K562 (cell line): ENCODE measurements around the gene MOSPD3. TPM values are rescaled to one million over a fixed set of nuclear protein-coding genes. Genes with fewer than 3 reads are reported as not detected.

Source experiments
- ATAC-seq: fragments of 200-7000 bp; cut with Tn5 transposase; 3 replicates; pipeline ENCODE4 v1.9.1; 2020; ENCODE audit warnings: moderate library complexity
- BruUV-seq: library from RNA; stranded (reverse); fragments of 400-500 nt; replicated peaks from 2 replicates; lab custom pipeline; 2021; lab: Mats Ljungman, UMichigan
- CTCF ChIA-PET: fragments of 300-600 bp; formaldehyde crosslinking; extraction: SDS; loops from one replicate; lab custom pipeline; 2021; ENCODE audit warnings: low intra/inter-chr PET ratio; lab: Yijun Ruan, JAX
- POLR2A ChIA-PET: fragments of 300-600, 350-650 bp; sonication (Branson Sonifier 250); formaldehyde crosslinking; extraction: SDS; loops from one replicate; lab custom pipeline; 2021; ENCODE audit warnings: antibody characterized with exemption, inconsistent platforms; lab: Yijun Ruan, JAX
- DNase-seq, 4 experiments: peaks; one replicate each; pipeline versions ENCODE4 v3.0.0 to v3.0.0-alpha.2; 2011 to 2018; ENCODE audit warnings: low spot score in 3 of 4, mixed read lengths in 3 of 4; ENCODE audit errors: extremely low read depth in 1 of 4
- FAIRE-seq: peaks from 2 replicates; lab custom pipeline; 2011; peaks lifted over from hg19 to GRCh38; lab: Jason Lieb, UNC
- H2AFZ ChIP-seq: 2 replicates; pipeline ENCODE4 v1.6.0; 2011; ENCODE audit warnings: low read depth, low read length, control low read depth, inconsistent platforms
- H3K27ac ChIP-seq: fragments of 200-600 bp; 3 replicates; pipeline ENCODE4 v1.8.0; 2011; ENCODE audit warnings: low read depth, mild to moderate bottlenecking, control low read depth, inconsistent platforms, low read length, moderate library complexity, mixed read lengths; ENCODE audit errors: extremely low read depth
- H3K27me3 ChIP-seq, 2 experiments: fragments of 300-600 bp in 1 of 2; 2 replicates in 1 of 2; 3 replicates in 1 of 2; pipeline versions ENCODE4 v1.6.0 to v1.8.0; 2011; ENCODE audit warnings: inconsistent platforms in 2 of 2, low read length in 2 of 2, mild to moderate bottlenecking in 1 of 2, mixed read lengths in 1 of 2, moderate library complexity in 1 of 2; ENCODE audit not compliant: control insufficient read depth in 2 of 2, insufficient read depth in 2 of 2
- H3K36me3 ChIP-seq: fragments of 300-600 bp; 3 replicates; pipeline ENCODE4 v1.8.0; 2011; ENCODE audit warnings: mild to moderate bottlenecking, low read length, inconsistent platforms; ENCODE audit not compliant: control insufficient read depth, insufficient read depth
- H3K4me1 ChIP-seq, 2 experiments: fragments of 200-600 bp in 1 of 2; replicated peaks in 1 of 2; 2 replicates in 1 of 2; 3 replicates in 1 of 2; pipeline versions ENCODE4 v1.5.1 to v1.8.0; 2011; ENCODE audit warnings: inconsistent platforms in 2 of 2, low read length in 2 of 2, mild to moderate bottlenecking in 1 of 2, mixed read lengths in 1 of 2, moderate library complexity in 1 of 2; ENCODE audit not compliant: control insufficient read depth in 2 of 2, insufficient read depth in 2 of 2
- H3K4me2 ChIP-seq: 2 replicates; pipeline ENCODE4 v1.6.1; 2011; ENCODE audit warnings: low read length, control low read depth, inconsistent platforms, mixed read lengths; ENCODE audit not compliant: insufficient read depth
- H3K4me3 ChIP-seq: fragments of 200-600 bp; sonication (generic), shearing (Covaris generic); 2 replicates; pipeline ENCODE4 v1.5.1; 2016; ENCODE audit warnings: control low read depth, inconsistent platforms
- H3K79me2 ChIP-seq: fragments of 200-600 bp; 3 replicates; pipeline ENCODE4 v1.8.0; 2011; ENCODE audit warnings: low read length, inconsistent platforms; ENCODE audit not compliant: control insufficient read depth, insufficient read depth
- H3K9ac ChIP-seq, 2 experiments: 2 replicates each; pipeline versions ENCODE4 v1.6.0 to v1.6.1; 2011; ENCODE audit warnings: low read depth in 2 of 2, low read length in 2 of 2, control low read depth in 1 of 2, inconsistent platforms in 1 of 2, mild to moderate bottlenecking in 1 of 2, mixed read lengths in 1 of 2; ENCODE audit not compliant: insufficient read depth in 1 of 2
- H3K9me1 ChIP-seq: one replicate; pipeline ENCODE4 v1.6.0; 2011; ENCODE audit warnings: inconsistent platforms, mild to moderate bottlenecking, low read length, moderate library complexity; ENCODE audit not compliant: control insufficient read depth, insufficient read depth
- H3K9me3 ChIP-seq: replicated peaks from 2 replicates; pipeline ENCODE4 v1.5.1; 2011; ENCODE audit warnings: low read depth, low read length, inconsistent platforms; ENCODE audit not compliant: control insufficient read depth, insufficient read depth
- H4K20me1 ChIP-seq: replicated peaks from 2 replicates; pipeline ENCODE4 v1.6.1; 2011; ENCODE audit warnings: low read length, inconsistent platforms, mixed read lengths; ENCODE audit not compliant: control insufficient read depth, insufficient read depth
- BACH1 ChIP-seq: fragments of 200-800 bp; sonication (Bioruptor generic); IDR thresholded peaks from 2 replicates; pipeline ENCODE4 v1.6.1; 2016; ENCODE audit warnings: missing genetic modification characterization, missing compliant biosample characterization
- BDP1 ChIP-seq: IDR thresholded peaks from 3 replicates; pipeline ENCODE4 v1.6.1; 2011; ENCODE audit not compliant: insufficient read length, insufficient read depth
- CBFB ChIP-seq: sonication (generic); formaldehyde crosslinking; IDR thresholded peaks from 2 replicates; pipeline ENCODE4 v1.4.0; 2020; ENCODE audit warnings: mild to moderate bottlenecking, missing genetic modification reagents
- FIP1L1 ChIP-seq: fragments of 200-400 bp; formaldehyde crosslinking; IDR thresholded peaks from 2 replicates; pipeline ENCODE4 v1.6.1; 2018; ENCODE audit warnings: mild to moderate bottlenecking, low read depth, low read length; ENCODE audit not compliant: poor library complexity, severe bottlenecking
- KAT7 ChIP-seq: sonication (generic); formaldehyde crosslinking; IDR thresholded peaks from 2 replicates; pipeline ENCODE4 v1.8.0; 2022; ENCODE audit warnings: missing genetic modification reagents, mild to moderate bottlenecking, borderline replicate concordance
- MAFK ChIP-seq: IDR thresholded peaks from 2 replicates; pipeline ENCODE4 v1.6.1; 2011; ENCODE audit warnings: low read length, improper control_type of control experiment
- MCM2 ChIP-seq: fragments of 450-650 bp; IDR thresholded peaks from 2 replicates; pipeline ENCODE4 v1.6.1; 2017; ENCODE audit warnings: low read depth, mild to moderate bottlenecking
- PHB2 ChIP-seq: fragments of 450-650 bp; IDR thresholded peaks from 2 replicates; pipeline ENCODE4 v1.6.1; 2017; ENCODE audit warnings: low read depth
- SMAD3 ChIP-seq: fragments of 450-650 bp; formaldehyde crosslinking; conservative IDR thresholded peaks from 2 replicates; pipeline ENCODE4 v1.4.0; 2020; ENCODE audit warnings: mild to moderate bottlenecking
- TCF3 ChIP-seq: sonication (generic); formaldehyde crosslinking; IDR thresholded peaks from 2 replicates; pipeline ENCODE4 v1.4.0; 2020; ENCODE audit warnings: mild to moderate bottlenecking, missing genetic modification reagents
- TFAM ChIP-seq: fragments of 250-450 bp; sonication (Bioruptor Pico); conservative IDR thresholded peaks from 2 replicates; pipeline ENCODE4 v1.5.0; 2021; ENCODE audit warnings: mild to moderate bottlenecking, moderate library complexity
- TGIF2 ChIP-seq: sonication (generic); formaldehyde crosslinking; IDR thresholded peaks from 2 replicates; pipeline ENCODE4 v1.8.1; 2022; ENCODE audit warnings: mild to moderate bottlenecking, missing genetic modification reagents, moderate library complexity
- USF2 ChIP-seq: sonication (generic); formaldehyde crosslinking; IDR thresholded peaks from 2 replicates; pipeline ENCODE4 v1.5.0; 2020; ENCODE audit warnings: missing genetic modification reagents
- YBX1 ChIP-seq: fragments of 450-650 bp; IDR thresholded peaks from 2 replicates; pipeline ENCODE4 v1.7.1; 2016; ENCODE audit warnings: mild to moderate bottlenecking
- ZNF408 ChIP-seq: fragments of 250-450 bp; sonication (Bioruptor Pico); IDR thresholded peaks from 2 replicates; pipeline ENCODE4 v1.4.0; 2020; ENCODE audit warnings: low read depth, mild to moderate bottlenecking, moderate library complexity
- ZNF436 ChIP-seq: fragments of 250-450, 450-650 bp; sonication (Bioruptor Pico); formaldehyde crosslinking; IDR thresholded peaks from 2 replicates; pipeline ENCODE4 v1.7.0; 2020; ENCODE audit warnings: mild to moderate bottlenecking
- ZNF586 ChIP-seq: fragments of 450-650 bp; formaldehyde crosslinking; conservative IDR thresholded peaks from 2 replicates; pipeline ENCODE4 v1.4.0; 2020; ENCODE audit warnings: mild to moderate bottlenecking, moderate library complexity
- ZNF766 ChIP-seq: fragments of 200-800 bp; sonication (Bioruptor generic); conservative IDR thresholded peaks from 2 replicates; pipeline ENCODE4 v1.6.1; 2016; ENCODE audit warnings: missing genetic modification characterization, missing compliant biosample characterization
- WGBS: fragments of 100-300 bp; shearing (Covaris generic); methylation state at CpG from one replicate; pipeline ENCODE4 v1.1.6; 2016; ENCODE audit warnings: low coverage, mixed read lengths; ENCODE audit not compliant: insufficient coverage; ENCODE audit errors: missing lambda C conversion rate; 5-methylcytosine and 5-hydroxymethylcytosine counted together
- in situ Hi-C: fragments of 300-500 bp; cut with MboI; formaldehyde crosslinking; loops from 4 replicates; pipeline ENCODE4 v1.15.0; 2018; ENCODE audit warnings: inconsistent platforms, mixed read lengths
- intact Hi-C: fragments of 100-400 bp; cut with micrococcal nuclease; formaldehyde crosslinking; loops from 2 replicates; pipeline ENCODE4 v1.14.2; 2022
- polyA plus RNA-seq, 8 experiments: library from polyadenylated mRNA; depleted of rRNA in 4 of 8; stranded (reverse) in 5 of 8; unstranded in 3 of 8; fragments of >200 nt; fragmentation: Nextera tagmentation in 2 of 8; fragmentation: Illumina TruSeq in 1 of 8; extraction: Ambion mirVana in 2 of 8; extraction: Trizol in 1 of 8; gene quantifications; 2 replicates each; pipeline versions ENCODE4 v1.2.1 to v1.2.3, GENCODE V29; 2011 to 2014; ENCODE audit warnings: inconsistent platforms in 1 of 8, missing spikeins in 1 of 8
- total RNA-seq, 7 experiments: library from RNA; depleted of rRNA in 6 of 7; stranded (reverse); fragments of >200 nt in 6 of 7; fragmentation: Illumina TruSeq in 2 of 7; extraction: Trizol in 2 of 7; gene quantifications; 2 replicates each; pipeline versions ENCODE4 v1.2.1 to v1.2.3, GENCODE V29; 2011 to 2021; ENCODE audit warnings: low replicate concordance in 1 of 7
- TF ChIP-seq, protein P1 (sequence below), 2 experiments: fragments of 200-800 bp in 1 of 2; sonication (Bioruptor generic) in 1 of 2; sonication (generic) in 1 of 2; formaldehyde crosslinking in 1 of 2; IDR thresholded peaks in 1 of 2; conservative IDR thresholded peaks in 1 of 2; 2 replicates each; pipeline versions ENCODE4 v1.5.0 to v1.6.1; 2016 to 2020; ENCODE audit warnings: missing compliant biosample characterization in 1 of 2, missing genetic modification characterization in 1 of 2, missing genetic modification reagents in 1 of 2

MOSPD3 gene
- total and polyA plus RNA-seq, 9 of the 15 experiments (the other 6 are each of a cell fraction or from before 2014, with no cell fraction given): 1.4 to 32.1 (median 7.3) TPM

DNA sequence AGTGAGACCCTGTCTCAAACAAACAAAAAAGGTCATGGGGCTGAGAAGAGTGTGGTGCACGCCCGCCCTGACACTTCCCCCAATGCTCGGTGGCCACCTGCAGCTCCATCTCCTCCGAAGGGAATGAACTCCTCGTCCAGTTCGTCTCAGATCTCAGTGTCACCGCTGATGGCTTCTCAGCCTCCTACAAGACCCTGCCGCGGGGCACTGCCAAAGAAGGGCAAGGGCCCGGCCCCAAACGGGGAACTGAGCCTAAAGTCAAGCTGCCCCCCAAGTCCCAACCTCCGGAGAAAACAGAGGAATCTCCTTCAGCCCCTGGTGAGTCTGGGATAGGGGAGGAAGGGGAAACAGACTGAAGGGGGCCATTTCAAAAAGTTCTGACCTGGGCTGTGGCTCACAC is 6.0 kb upstream of the MOSPD3 start:
- intact Hi-C loops (no loop called here), in situ Hi-C loops (no loop called here)
- H3K27ac ChIP-seq: no peak overlapping the region
- H3K9me3 ChIP-seq: no peaks in the 10 kb centered on the region
- ATAC-seq (no peak), DNase-seq (no peak), FAIRE-seq (no peak)
- ChIA-PET POLR2A (interaction anchor here (0.6 to 1.6 kb wide), 2 partner anchors 10 to 20 kb away, joined by 3 to 8 read pairs; partner anchors contain the start of genes FBXO24 and LRCH4), CTCF (interaction anchor here (1.0 kb wide), 2 partner anchors 47 to 85 kb away, joined by 3 to 4 read pairs; no protein-coding TSS in a partner anchor)
- no peaks in the 10 kb centered on the region for H4K20me1 ChIP-seq
- no peak overlapping the region for H3K4me3 ChIP-seq
- BruUV-seq: no TSS peak
- no peak overlapping the region; the same call in 1 of the 2 replicates for H2AFZ ChIP-seq
- H3K27me3 ChIP-seq: no peaks in the 10 kb centered on the region
- 84% methylated on average over 12 of the region's 12 CpGs for WGBS
- peaks cover 5% of the 10 kb centered on the region; the same call in 1 of the 3 replicates for H3K79me2 ChIP-seq
- no peaks in the 10 kb centered on the region for H3K36me3 ChIP-seq
- peaks cover 36 to 58% of the 10 kb centered on the region in 2 experiments for H3K4me1 ChIP-seq
- no peak overlapping the region for H3K4me2 ChIP-seq
- H3K9ac ChIP-seq: peak overlapping the region in 1 of 2 experiments; percentile 90; a peak in 2 of 4 replicates
- H3K9me1 ChIP-seq: peaks cover 5% of the 10 kb centered on the region
- TF ChIP-seq MAFK (no peak), FIP1L1 (no peak), SMAD3 (CRISPR knock-in tag) (no peak), MCM2 (no peak), ZNF766 (CRISPR knock-in tag) (no peak), BDP1 (no peak), ZNF436 (CRISPR knock-in tag) (no peak), PHB2 (no peak), CBFB (CRISPR knock-in tag) (no peak), TFAM (CRISPR knock-in tag) (no peak), TGIF2 (CRISPR knock-in tag) (no peak), ZNF586 (CRISPR knock-in tag) (no peak), BACH1 (no peak), TCF3 (CRISPR knock-in tag) (no peak), ZNF408 (no peak), YBX1 (no peak), USF2 (CRISPR knock-in tag) (no peak), KAT7 (CRISPR knock-in tag) (no peak)
- TF ChIP-seq, protein P1, sequence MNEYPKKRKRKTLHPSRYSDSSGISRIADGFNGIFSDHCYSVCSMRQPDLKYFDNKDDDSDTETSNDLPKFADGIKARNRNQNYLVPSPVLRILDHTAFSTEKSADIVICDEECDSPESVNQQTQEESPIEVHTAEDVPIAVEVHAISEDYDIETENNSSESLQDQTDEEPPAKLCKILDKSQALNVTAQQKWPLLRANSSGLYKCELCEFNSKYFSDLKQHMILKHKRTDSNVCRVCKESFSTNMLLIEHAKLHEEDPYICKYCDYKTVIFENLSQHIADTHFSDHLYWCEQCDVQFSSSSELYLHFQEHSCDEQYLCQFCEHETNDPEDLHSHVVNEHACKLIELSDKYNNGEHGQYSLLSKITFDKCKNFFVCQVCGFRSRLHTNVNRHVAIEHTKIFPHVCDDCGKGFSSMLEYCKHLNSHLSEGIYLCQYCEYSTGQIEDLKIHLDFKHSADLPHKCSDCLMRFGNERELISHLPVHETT (CRISPR knock-in tag; conservative IDR thresholded peaks at IDR 0.05 in 1 of 2, IDR thresholded peaks at IDR 0.05 in 1 of 2): no peak
